SW480 (cell line): ENCODE measurements around the gene ADGRL3.

ENCODE experiments used
- DNase-seq: peaks from one replicate; pipeline ENCODE4 v3.0.0-alpha.2; 2016; ENCODE audit warnings: low spot score

The ADGRL3 gene

DNA sequence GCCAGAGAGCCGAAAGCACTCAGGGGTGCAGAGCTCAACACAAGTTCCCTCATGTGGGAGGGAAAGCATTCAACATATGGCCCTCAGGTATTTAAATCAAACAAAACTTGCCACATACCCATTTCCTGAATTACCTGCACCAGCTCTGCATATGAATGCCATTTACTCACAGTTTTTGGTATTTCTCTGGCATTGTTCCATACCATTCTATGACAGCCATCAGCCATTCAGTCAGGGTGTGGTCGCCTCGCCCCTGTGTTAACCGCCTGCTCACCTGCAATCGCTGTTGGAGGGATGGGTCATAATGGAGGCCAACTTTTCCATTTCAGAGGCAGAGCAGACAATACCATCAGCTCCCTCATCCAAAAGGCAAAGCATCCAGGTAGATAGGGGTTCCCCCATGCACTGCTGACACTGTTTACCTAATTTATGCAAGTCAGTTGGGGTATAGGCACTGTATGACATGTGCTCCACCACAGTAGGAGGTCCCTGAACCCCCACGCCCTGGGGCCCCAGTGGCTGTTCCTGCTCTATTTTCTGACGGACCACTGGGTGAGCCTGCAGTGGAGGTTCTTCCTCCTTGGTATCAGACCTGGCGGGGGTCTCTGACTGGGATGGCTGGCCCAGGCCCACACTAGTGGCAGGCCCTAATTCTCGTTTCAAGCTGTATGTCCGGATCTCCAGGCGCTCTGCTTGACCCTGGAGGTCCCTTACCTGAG lies 227.1 kb downstream of the ADGRL3 start:
- DNase-seq: peak; percentile 73

DNA sequence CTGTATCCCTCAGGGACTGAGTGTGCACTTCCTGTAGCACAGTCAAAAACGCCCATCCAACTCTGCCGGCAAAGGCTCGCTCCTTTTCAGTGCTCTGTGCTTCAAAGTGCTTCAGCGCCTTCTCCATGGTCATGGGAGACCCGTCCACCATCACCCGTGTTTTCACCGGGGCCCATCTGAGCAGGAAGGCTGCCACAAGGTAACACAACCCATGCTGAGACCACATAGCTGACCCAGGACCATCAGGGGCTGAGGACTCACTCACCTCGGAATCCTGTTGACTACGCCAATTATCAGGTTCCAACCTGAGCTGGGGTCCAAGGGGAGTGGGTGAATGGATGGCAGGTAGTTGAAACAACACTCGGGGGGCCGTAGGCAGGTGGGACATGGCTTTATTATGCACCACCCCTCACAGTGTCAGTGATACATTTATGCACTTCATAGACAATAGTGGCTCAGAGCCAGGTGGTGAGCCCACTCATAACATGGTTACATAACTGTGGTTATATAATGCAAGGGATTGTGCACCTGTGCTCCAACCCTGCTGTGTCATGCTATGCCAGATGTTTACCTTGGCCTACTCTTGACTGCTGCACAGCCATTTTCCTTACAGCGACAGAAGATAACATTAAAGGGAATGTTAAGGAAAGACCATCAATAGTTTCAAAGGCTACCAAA lies 227.8 kb downstream of the ADGRL3 start:
- DNase-seq: peak; percentile 36

DNA sequence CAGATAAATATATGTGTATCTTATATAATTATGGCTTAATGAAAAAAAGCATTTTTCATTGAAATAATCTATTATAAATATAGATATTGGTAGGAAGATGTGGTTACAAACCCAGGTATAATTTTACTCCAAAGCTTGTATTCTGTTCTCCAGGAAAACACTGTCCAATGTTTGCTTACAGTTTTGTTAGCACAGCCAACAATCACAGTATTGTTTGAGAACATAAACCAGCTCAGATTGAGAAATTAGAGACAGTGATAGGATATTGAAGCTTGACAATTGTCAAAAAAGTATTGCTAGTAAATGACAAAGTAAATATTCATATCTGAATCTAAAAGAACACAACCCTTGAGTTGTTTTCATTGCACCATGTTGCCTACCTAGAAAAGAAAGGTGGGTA lies 228.8 kb downstream of the ADGRL3 start:
- no peak for DNase-seq

GRCh38 chr4:61431131-61431530 lies 231.0 kb downstream of the ADGRL3 start:
- no peak for DNase-seq

DNA sequence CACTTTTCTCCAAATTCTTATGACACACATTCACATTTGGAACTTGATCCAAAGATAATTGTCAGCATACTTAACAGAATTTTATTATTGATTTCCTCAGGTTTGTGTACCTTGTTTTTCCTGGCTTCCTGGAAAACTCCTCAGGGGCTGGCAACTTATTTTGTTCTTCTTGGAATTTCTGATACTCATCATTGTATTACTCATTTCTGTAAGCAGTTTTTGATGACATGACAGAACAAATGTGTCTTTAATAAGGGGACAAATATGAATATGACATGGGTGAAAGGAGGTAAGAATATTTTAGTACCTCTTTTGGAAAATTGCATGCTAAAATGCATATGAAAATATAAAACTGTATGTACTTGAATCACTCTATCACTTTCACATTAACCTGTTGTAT lies 237.8 kb downstream of the ADGRL3 start:
- DNase-seq: no peak

GRCh38 chr4:61440321-61440720 lies 240.2 kb downstream of the ADGRL3 start:
- no peak for DNase-seq

- no peak for DNase-seq
Observed at GRCh38 chr4:61442936-61443335, 242.8 kb downstream of the ADGRL3 start.

DNA sequence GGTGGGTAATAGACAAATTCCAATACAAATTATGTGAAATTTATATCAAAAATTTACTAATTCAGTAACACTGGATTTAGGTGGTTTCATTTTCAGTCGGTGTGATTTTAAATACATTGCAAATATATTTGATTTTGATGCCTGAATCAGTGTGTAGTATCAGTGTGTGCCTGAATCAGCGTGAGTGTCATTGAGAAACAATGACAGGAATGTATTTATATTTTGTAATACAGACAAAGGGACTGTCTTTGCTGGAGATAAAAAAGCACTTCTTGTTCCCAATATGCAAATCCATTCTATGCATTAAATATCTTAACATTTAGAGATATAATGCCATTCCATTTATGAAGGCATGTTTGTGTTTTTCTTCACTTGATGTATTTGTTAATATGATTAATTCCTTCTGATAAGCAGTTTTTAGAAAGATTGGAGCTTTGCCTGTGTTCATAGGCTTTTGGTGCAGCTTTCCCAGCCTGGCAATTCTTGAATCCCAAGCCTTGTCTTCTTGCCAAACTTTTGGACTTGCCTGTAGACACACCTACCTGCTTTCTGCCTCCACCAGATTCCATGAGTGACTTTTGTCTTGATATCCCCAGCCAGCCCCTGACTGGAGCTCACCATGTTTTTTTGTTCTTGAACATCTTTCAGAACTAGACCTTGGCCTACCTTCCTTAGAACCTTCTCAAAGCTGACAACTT lies 243.8 kb downstream of the ADGRL3 start:
- DNase-seq: peak; percentile 2

DNA sequence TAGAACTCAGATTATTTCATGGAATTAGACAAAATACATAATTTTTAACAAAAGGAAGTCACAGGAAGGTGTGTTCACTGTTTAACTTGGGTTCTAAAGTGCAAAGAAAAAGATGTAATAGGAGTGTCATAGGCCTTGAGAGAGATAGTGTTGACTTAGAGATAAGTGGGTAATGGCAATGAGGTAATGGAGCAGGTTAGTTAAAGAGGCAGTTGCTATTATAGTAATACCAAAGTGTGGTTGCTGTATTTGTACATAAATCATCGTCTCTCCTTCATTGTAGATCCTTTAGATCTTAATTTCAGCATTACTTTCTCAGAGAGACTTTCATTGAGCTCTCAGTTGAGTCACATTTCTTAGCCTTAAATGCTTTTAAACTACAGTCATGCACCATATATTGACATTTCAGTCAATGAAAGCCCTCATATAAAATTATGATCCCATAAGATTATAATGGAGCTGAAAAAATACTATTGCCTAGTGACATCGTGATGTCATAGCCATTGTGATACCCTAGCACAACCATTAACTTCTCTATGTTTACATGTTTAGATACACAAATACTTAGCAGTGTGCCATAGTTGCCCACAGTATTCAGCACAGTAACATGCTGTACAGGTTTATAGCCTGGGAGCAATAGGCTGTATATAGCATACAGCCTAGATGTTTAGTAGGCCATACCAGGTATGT lies 245.4 kb downstream of the ADGRL3 start:
- no peak for DNase-seq

DNA sequence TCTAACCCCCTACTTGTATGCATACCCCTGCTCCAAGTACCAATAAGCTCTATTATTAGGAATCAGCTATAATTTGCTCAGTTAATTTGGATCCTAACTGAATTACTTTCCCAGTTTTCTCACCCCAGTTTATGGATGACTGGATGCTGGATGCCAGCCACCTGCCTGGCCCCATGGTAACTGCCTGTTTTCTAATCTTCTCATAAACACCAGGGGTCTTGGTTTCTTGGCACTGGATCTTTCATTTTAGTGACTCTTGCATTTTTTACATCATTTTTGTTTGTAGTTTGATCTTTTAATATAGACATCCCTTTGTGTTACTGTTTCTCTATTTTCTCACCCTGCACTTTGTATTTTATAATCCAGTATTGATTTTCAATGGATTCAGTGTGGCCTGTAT lies 246.8 kb downstream of the ADGRL3 start:
- DNase-seq: no peak

DNA sequence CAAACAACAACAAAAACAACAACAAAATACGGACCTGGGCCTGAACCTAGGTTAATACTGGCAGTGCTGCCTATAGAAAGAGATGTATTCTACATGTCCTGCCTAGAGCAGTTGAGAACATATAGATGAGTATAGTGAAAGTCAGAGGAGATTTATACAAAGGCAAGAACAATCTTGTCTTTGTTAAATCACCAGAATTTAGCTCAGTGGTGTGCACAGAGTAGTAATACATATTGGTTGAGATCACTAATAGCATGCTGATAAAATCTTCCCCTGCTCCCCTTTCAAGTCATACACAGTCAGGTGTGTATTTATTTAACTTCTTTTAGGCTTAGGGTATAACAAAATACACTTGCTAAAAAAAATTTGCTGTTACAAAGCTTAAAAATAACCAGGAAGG lies 247.8 kb downstream of the ADGRL3 start:
- no peak for DNase-seq

GRCh38 chr4:61451935-61452334 lies 251.8 kb downstream of the ADGRL3 start:
- DNase-seq: no peak

DNA sequence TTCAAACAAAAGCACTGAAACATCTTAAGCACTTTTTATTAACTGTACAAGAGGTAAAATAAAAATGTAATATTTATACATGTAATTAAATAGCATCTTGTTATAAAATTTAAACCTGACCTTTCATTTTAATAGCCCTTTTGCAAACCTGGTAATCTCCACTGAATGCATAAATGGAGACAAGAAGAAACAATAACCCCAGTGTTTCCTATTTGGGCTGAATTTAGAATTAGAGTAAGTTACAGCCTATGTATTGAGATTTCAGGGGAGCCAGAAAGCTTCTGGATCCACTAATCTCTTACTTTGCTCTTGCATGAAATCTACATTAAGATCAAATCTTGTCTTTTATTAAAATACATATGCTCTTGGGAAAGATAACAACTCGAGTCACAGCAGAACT lies 261.8 kb downstream of the ADGRL3 start:
- no peak for DNase-seq

DNA sequence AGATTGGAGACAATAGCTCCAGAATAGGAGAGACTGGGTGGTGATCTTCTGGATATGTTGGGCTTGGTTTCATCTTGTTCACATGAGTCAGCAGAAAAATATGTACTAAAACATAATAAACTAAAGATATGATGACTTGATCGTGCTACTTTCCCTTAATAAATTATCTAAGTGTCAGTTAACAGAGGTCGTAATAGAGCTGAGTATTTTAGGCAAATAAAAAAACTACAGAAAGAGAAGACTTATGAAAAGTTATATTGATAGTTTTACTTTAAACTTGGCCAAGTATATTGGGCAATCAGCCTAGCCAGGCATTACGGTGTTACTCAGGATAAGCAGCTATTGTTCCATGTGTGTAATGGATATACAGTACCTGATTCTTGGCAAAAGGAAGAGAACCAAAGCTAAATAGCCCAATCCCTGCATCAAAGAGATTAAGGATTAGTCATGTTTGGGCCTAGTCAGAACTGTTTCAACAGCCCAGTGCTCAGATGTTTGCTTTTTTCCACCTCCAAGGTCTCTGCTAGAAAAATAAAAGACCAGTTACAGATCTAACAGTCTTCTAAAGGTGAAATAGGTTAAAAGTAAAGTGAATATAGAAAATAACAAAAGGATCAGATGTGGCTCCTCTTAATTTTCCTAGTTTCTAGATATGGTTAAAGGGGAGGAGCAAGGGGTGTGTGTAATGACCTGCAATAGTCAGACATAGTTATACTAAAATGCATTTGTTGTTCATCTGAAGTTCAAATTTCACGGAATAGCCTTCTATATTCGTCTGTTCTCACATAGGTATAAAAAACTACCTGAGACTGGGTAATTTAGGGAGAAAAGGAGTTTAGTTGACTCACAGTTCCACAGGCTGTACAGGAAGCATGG lies 262.6 kb downstream of the ADGRL3 start:
- no peak for DNase-seq

DNA sequence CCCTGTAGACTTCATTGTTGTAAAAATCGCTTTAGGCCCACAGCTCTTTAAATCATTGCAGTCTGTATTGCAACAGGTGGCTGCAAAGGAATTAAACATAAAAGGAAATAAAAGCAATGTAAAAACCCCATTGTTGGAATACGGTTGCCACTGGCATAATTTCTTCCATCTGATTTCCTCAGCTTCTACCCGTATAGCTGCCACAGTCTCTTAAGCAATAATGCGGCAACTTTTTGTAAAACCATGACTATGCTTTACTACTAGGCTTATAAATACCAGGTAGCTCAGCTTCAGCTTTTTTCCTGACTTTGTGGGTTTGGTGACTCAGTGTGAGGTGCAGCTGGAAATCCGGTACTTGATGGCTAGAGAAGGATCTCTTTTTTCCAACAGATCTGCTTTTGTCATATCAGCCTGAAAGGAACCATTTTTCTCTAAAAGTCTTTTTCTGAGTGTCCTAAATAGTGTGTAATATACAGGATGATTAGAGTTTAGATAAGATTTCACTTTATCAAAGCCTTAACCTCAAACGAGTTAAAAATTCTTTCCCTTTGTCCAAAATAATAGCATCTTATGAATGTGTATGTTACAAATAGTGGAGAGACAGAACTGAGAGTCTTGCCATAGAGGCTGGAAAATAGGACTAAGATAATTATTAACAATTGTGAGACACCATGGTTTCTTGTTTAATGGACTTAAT lies 268.0 kb downstream of the ADGRL3 start:
- DNase-seq: peak; percentile 83

DNA sequence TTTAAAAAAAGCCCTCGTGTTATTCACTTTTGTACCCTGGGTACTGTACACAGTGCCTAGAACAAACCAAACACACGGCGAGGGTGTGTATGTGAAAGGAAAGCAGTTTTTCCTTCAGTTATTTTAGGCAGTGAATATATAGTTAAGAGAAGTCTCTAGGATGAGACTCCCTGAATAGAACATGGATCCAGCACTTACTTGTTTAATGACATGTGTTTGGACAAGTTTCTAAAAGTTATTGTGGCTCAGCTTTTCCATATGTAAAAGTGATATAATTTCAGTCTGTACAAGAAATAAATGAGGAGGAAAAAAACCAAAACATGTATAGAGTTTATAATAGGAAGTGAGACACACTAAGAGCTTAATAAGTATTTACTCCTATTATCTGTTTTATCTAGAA lies 273.2 kb downstream of the ADGRL3 start:
- no peak for DNase-seq

- DNase-seq: no peak
Observed at GRCh38 chr4:61478340-61478739, 278.2 kb downstream of the ADGRL3 start.

- DNase-seq: no peak
Observed at GRCh38 chr4:61485056-61485455, 284.9 kb downstream of the ADGRL3 start.

DNA sequence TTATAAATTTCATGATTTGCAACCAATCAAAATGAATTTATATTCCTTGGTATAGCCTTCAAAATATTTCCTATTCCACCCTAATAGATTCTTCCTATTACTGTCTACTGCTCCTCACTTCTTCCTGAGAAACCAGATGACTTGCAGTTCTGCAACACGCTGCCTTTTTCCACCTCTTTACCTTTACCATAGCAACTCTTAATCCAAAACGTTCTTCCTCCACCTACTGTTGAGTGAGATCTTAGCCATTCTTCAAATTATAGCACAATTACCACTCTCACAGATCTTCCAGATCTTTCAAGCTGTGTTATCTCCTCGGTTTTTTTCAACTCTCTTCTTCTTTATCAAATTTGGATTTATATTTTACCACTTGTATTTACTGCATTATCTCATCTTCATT lies 289.8 kb downstream of the ADGRL3 start:
- no peak for DNase-seq

- no peak for DNase-seq
Observed at GRCh38 chr4:61493041-61493440, 292.9 kb downstream of the ADGRL3 start.

DNA sequence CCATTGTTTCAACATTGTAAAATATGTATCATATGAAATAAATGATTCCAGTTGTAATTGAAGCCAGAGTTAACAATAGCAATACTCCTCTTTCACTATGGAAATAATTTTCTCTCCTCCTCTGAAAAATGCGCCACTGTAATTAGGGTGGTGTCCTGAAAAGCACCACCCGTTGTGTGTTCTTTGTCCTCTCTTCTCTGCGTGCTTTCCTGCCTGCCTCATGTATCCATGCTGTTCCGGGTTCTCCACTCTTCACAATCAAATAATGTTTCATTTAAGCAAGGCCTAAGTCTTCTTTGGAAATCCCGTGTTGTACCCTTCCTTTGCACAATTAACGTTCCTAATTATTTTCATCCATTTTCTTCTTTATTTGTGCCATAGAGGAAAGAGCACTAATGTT lies 293.3 kb downstream of the ADGRL3 start:
- DNase-seq: no peak
